Stomach (tissue), 9 donors: Measurements from ENCODE around the gene C18orf63. TPM values are rescaled to one million over a fixed set of nuclear protein-coding genes. Genes with fewer than 3 reads are reported as not detected.

Source experiments
- DNase-seq, 2 donors: peaks; one replicate each; pipeline versions ENCODE4 v3.0.0 to v3.0.0-alpha.2; 2013 to 2019
- H3K27ac ChIP-seq, 5 donors: fragments of 200-600 bp in 4 of 5; sonication (generic) in 4 of 5; one replicate each; pipeline ENCODE4 v1.5.1; 2013 to 2019; ENCODE audit warnings: mild to moderate bottlenecking in 1 of 5, moderate library complexity in 1 of 5
- H3K27me3 ChIP-seq, 3 donors: fragments of 200-600 bp; sonication (generic); one replicate each; pipeline ENCODE4 v1.5.1; 2017 to 2019; ENCODE audit warnings: mixed run types in 1 of 3
- H3K36me3 ChIP-seq, 4 donors: fragments of 200-600 bp; sonication (generic); 1 replicate in 3 of 4; 2 replicates in 1 of 4; pipeline ENCODE4 v1.5.1; 2016 to 2019
- H3K4me1 ChIP-seq, 4 donors: fragments of 200-600 bp; sonication (generic); one replicate each; pipeline ENCODE4 v1.5.1; 2016 to 2019
- H3K4me3 ChIP-seq, 4 donors: fragments of 200-600 bp; sonication (generic) in 3 of 4; one replicate each; pipeline ENCODE4 v1.5.1; 2016 to 2019; ENCODE audit warnings: mild to moderate bottlenecking in 1 of 4
- H3K9me3 ChIP-seq, 4 donors: fragments of 200-600 bp; sonication (generic); one replicate each; pipeline ENCODE4 v1.5.1; 2016 to 2019
- CTCF ChIP-seq, 7 experiments: fragments of 450-650 bp in 4 of 7; fragments of 200-600 bp in 3 of 7; sonication (generic) in 3 of 7; IDR thresholded peaks; one replicate each; pipeline ENCODE4 v1.5.1; 2016 to 2019; ENCODE audit warnings: antibody characterized with exemption in 7 of 7, control low read depth in 2 of 7, mild to moderate bottlenecking in 1 of 7
- EP300 ChIP-seq: sonication (generic); formaldehyde crosslinking; IDR thresholded peaks from one replicate; pipeline ENCODE4 v1.6.1; 2017; ENCODE audit warnings: antibody characterized with exemption
- POLR2A ChIP-seq, 4 donors: fragments of 450-650 bp; IDR thresholded peaks; one replicate each; pipeline ENCODE4 v1.6.1; 2016; ENCODE audit warnings: antibody characterized with exemption in 4 of 4, control low read depth in 2 of 4, mild to moderate bottlenecking in 1 of 4, moderate library complexity in 1 of 4
- POLR2AphosphoS5 ChIP-seq, 3 donors: sonication (generic); formaldehyde crosslinking; IDR thresholded peaks; one replicate each; pipeline ENCODE4 v1.6.1; 2016; ENCODE audit warnings: antibody characterized with exemption in 3 of 3
- WGBS, 5 donors: extraction: QIAGEN DNeasy Blood & Tissue Kit in 3 of 5; methylation state at CpG; one replicate each; pipeline versions ENCODE4 v1.1.5 to v1.1.7; 2013 to 2018; 5-methylcytosine and 5-hydroxymethylcytosine counted together
- intact Hi-C: fragments of 100-400 bp; cut with DNase I; formaldehyde crosslinking; loops from one replicate; pipeline ENCODE4 v1.15.1; 2023; ENCODE audit warnings: low total_unique reads
- polyA plus RNA-seq, 3 donors: library from polyadenylated mRNA; stranded (reverse); fragments of 200-250 nt; gene quantifications; one replicate each; pipeline ENCODE4 v1.2.3, GENCODE V29; 2013
- total RNA-seq, 5 donors: library from RNA; depleted of rRNA; stranded (reverse); fragments of >200 nt; gene quantifications; one replicate each; pipeline versions ENCODE4 v1.1.0 to v1.2.3, GENCODE V29; 2014 to 2016
- donor health status: healthy with polysubstance abuse.
- donor health status: Bipolar disorder and iron deficiency.
- donor health status: healthy.

The C18orf63 gene
- total and polyA plus RNA-seq, 8 donors, result not detected

GRCh38 chr18:74376523-74376922, 60.9 kb downstream of the C18orf63 start:
- H3K36me3 ChIP-seq, result no peaks in the 10 kb centered on the region
- TF ChIP-seq CTCF (IDR thresholded peaks at IDR 0.05) (no peak), POLR2A (IDR thresholded peaks at IDR 0.05) (no peak), EP300 (no peak), POLR2AphosphoS5 (IDR thresholded peaks at IDR 0.05) (no peak)
- H3K4me1 ChIP-seq, result no peaks in the 10 kb centered on the region
- 79 to 90% (median 87%) methylated on average over 4 of the region's 4 CpGs for WGBS, 5 donors
- H3K27me3 ChIP-seq, result no peaks in the 10 kb centered on the region
- intact Hi-C loops, result no loop called here
- no peak overlapping the region for H3K27ac ChIP-seq
- no peaks in the 10 kb centered on the region for H3K9me3 ChIP-seq
- no peak for DNase-seq
- no peak overlapping the region for H3K4me3 ChIP-seq

- Histone ChIP-seq H3K9me3 (no peaks in the 10 kb centered on the region), H3K4me3 (no peak overlapping the region), H3K27ac (no peak overlapping the region), H3K27me3 (no peaks in the 10 kb centered on the region), H3K36me3 (no peaks in the 10 kb centered on the region), H3K4me1 (no peaks in the 10 kb centered on the region)
- TF ChIP-seq EP300, result no peak
- no peak for TF ChIP-seq POLR2AphosphoS5 (IDR thresholded peaks at IDR 0.05)
- no peak for TF ChIP-seq POLR2A (IDR thresholded peaks at IDR 0.05)
- no peak for TF ChIP-seq CTCF (IDR thresholded peaks at IDR 0.05)
- WGBS, 5 donors, result 75 to 94% (median 90%) methylated on average over 1 of the region's 1 CpG
- DNase-seq, result no peak
- intact Hi-C loops, result no loop called here
Observed at GRCh38 chr18:74377776-74378175, 62.1 kb downstream of the C18orf63 start.

- no peak for DNase-seq
Observed at GRCh38 chr18:74378179-74378682, 62.6 kb downstream of the C18orf63 start.

GRCh38 chr18:74380916-74381315, 65.3 kb downstream of the C18orf63 start:
- Histone ChIP-seq H3K4me3 (no peak overlapping the region), H3K36me3 (no peaks in the 10 kb centered on the region), H3K4me1 (no peaks in the 10 kb centered on the region), H3K27me3 (no peaks in the 10 kb centered on the region), H3K9me3 (no peaks in the 10 kb centered on the region), H3K27ac (no peak overlapping the region)
- no peak for TF ChIP-seq EP300
- TF ChIP-seq POLR2AphosphoS5 (IDR thresholded peaks at IDR 0.05), result no peak
- TF ChIP-seq POLR2A (IDR thresholded peaks at IDR 0.05), result no peak
- no peak for TF ChIP-seq CTCF (IDR thresholded peaks at IDR 0.05)
- intact Hi-C loops, result no loop called here
- DNase-seq, result no peak
- 92 to 98% (median 97%) methylated on average over 9 to 10 of the region's 10 CpGs for WGBS, 5 donors

More at GRCh38 chr18:74378179-74378682, 62.6 kb downstream of the C18orf63 start:
- H3K9me3 ChIP-seq, result no peaks in the 10 kb centered on the region
- H3K4me3 ChIP-seq, result no peak overlapping the region
- 67 to 80% (median 72%) methylated on average over 4 of the region's 4 CpGs for WGBS, 5 donors
- intact Hi-C loops, result no loop called here
- no peak for TF ChIP-seq POLR2A (IDR thresholded peaks at IDR 0.05)
- H3K27me3 ChIP-seq, result no peaks in the 10 kb centered on the region
- H3K36me3 ChIP-seq, result no peaks in the 10 kb centered on the region
- H3K4me1 ChIP-seq, result no peaks in the 10 kb centered on the region
- no peak overlapping the region for H3K27ac ChIP-seq

GRCh38 chr18:74381621-74382295, 66.1 kb downstream of the C18orf63 start:
- no peak overlapping the region for H3K27ac ChIP-seq
- no peaks in the 10 kb centered on the region for H3K36me3 ChIP-seq
- H3K9me3 ChIP-seq, result no peaks in the 10 kb centered on the region
- H3K27me3 ChIP-seq, result no peaks in the 10 kb centered on the region
- DNase-seq, result no peak
- 88 to 94% (median 93%) methylated on average over 6 to 17 of the region's 17 CpGs for WGBS, 5 donors
- intact Hi-C loops, result no loop called here
- H3K4me1 ChIP-seq, result no peaks in the 10 kb centered on the region
- TF ChIP-seq POLR2AphosphoS5 (IDR thresholded peaks at IDR 0.05) (no peak), EP300 (no peak), POLR2A (IDR thresholded peaks at IDR 0.05) (no peak), CTCF (IDR thresholded peaks at IDR 0.05) (no peak)
- H3K4me3 ChIP-seq, result no peak overlapping the region
